MM.1S (cell line): ENCODE measurements around the gene HS3ST4.
A peak's percentile ranks its signal among the peaks of the same experiment; 100 is the strongest.

Source experiments
- DNase-seq: peaks from one replicate; pipeline ENCODE4 v3.0.0-alpha.2; 2015
- H2AFZ ChIP-seq: fragments of 300-600 bp; sonication (generic); 2 replicates; pipeline ENCODE4 v1.6.0; 2016; ENCODE audit warnings: antibody characterized with exemption, low read length
- H3F3A ChIP-seq: fragments of 300-600 bp; sonication (generic); 2 replicates; pipeline ENCODE4 v1.6.1; 2016; ENCODE audit warnings: mild to moderate bottlenecking, antibody characterized with exemption, low read length, moderate library complexity, mixed read lengths; ENCODE audit not compliant: insufficient read depth
- H3K27ac ChIP-seq: fragments of 300-600 bp; sonication (generic); 2 replicates; pipeline ENCODE4 v1.5.1; 2016; ENCODE audit warnings: mild to moderate bottlenecking, low read length
- H3K27me3 ChIP-seq: fragments of 300-600 bp; sonication (generic); replicated peaks from 2 replicates; pipeline ENCODE4 v1.6.0; 2016; ENCODE audit warnings: low read length; ENCODE audit not compliant: insufficient read depth
- H3K36me3 ChIP-seq: fragments of 300-600 bp; sonication (generic); replicated peaks from 2 replicates; pipeline ENCODE4 v1.6.1; 2016; ENCODE audit warnings: mild to moderate bottlenecking, low read length, mixed read lengths; ENCODE audit not compliant: insufficient read depth
- H3K4me1 ChIP-seq: fragments of 300-600 bp; sonication (generic); 2 replicates; pipeline ENCODE4 v1.6.1; 2016; ENCODE audit warnings: low read length, mixed read lengths
- H3K4me2 ChIP-seq: fragments of 300-600 bp; sonication (generic); 2 replicates; pipeline ENCODE4 v1.6.0; 2016; ENCODE audit warnings: low read depth, low read length
- H3K4me3 ChIP-seq: fragments of 300-600 bp; sonication (generic); 2 replicates; pipeline ENCODE4 v1.5.1; 2016; ENCODE audit warnings: low read length, mixed read lengths
- H3K79me2 ChIP-seq: fragments of 300-600 bp; sonication (generic); 2 replicates; pipeline ENCODE4 v1.6.1; 2016; ENCODE audit warnings: mixed run types, low read length, mixed read lengths
- H3K9ac ChIP-seq: fragments of 300-600 bp; sonication (generic); 2 replicates; pipeline ENCODE4 v1.6.1; 2016; ENCODE audit warnings: low read length, mixed read lengths
- H3K9me2 ChIP-seq: fragments of 300-600 bp; sonication (generic); replicated peaks from 2 replicates; pipeline ENCODE4 v1.6.1; 2016; ENCODE audit warnings: mild to moderate bottlenecking, low read length, mixed read lengths; ENCODE audit not compliant: insufficient read depth
- H3K9me3 ChIP-seq: fragments of 300-600 bp; sonication (generic); replicated peaks from 2 replicates; pipeline ENCODE4 v1.6.1; 2016; ENCODE audit warnings: mild to moderate bottlenecking, low read length, mixed read lengths; ENCODE audit not compliant: insufficient read depth
- H4K20me1 ChIP-seq: fragments of 300-600 bp; sonication (generic); 2 replicates; pipeline ENCODE4 v1.6.1; 2016; ENCODE audit warnings: mild to moderate bottlenecking, low read length, moderate library complexity, mixed read lengths; ENCODE audit not compliant: insufficient read depth
- CTCF ChIP-seq: fragments of 300-600 bp; sonication (generic); IDR thresholded peaks from 2 replicates; pipeline ENCODE4 v1.5.1; 2016; ENCODE audit warnings: antibody characterized with exemption, low read length, mixed read lengths
- EZH2 ChIP-seq: fragments of 300-600 bp; sonication (generic); optimal IDR thresholded peaks from 2 replicates; pipeline ENCODE3; 2017; ENCODE audit warnings: low read depth, mild to moderate bottlenecking, antibody characterized with exemption, low read length, mixed read lengths
- EZH2phosphoT487 ChIP-seq: fragments of 300-600 bp; sonication (generic); IDR thresholded peaks from 2 replicates; pipeline ENCODE4 v1.6.1; 2018; ENCODE audit warnings: antibody characterized with exemption, low read length

Gene HS3ST4

DNA sequence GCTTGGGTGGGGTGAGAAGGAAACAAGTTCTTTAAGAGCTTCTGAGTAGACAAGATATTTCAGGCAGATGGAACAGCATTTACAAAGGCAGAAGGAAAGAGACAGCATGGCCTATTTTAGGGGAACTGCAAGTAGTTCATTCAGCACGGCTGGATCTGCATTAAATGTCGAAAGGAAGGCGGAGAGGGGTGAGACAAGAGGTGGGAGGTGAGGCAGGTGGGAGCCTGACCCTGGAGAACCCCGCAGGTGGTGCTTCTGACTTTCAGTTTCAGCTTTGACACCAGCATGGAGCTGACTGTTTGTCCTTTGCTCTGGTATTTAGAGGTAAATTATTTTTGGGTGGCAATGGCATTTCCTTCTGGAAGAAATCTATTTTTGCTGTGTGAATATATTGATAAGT lies 194.8 kb downstream of the HS3ST4 start:
- no peaks in the 10 kb centered on the region for H3K79me2 ChIP-seq
- H4K20me1 ChIP-seq, result no peaks in the 10 kb centered on the region
- peaks cover 36% of the 10 kb centered on the region for H3K4me1 ChIP-seq
- no peaks in the 10 kb centered on the region for H3K36me3 ChIP-seq
- TF ChIP-seq CTCF, result no peak
- no peak for TF ChIP-seq EZH2
- no peak for TF ChIP-seq EZH2phosphoT487
- H3K9me3 ChIP-seq, result no peaks in the 10 kb centered on the region
- peak overlapping the region; percentile 18; the same call in 1 of the 2 replicates for H3K9ac ChIP-seq
- peak overlapping the region; percentile 45 for H3K4me3 ChIP-seq
- peaks cover 12% of the 10 kb centered on the region for H3F3A ChIP-seq
- H3K4me2 ChIP-seq, result peak overlapping the region; percentile 60
- peak; percentile 90 for DNase-seq
- peak overlapping the region; percentile 80 for H3K27ac ChIP-seq
- no peaks in the 10 kb centered on the region for H3K27me3 ChIP-seq
- H3K9me2 ChIP-seq, result no peaks in the 10 kb centered on the region
- H2AFZ ChIP-seq, result peak overlapping the region; percentile 22

GRCh38 chr16:25888868-25889267 lies 197.1 kb downstream of the HS3ST4 start:
- Histone ChIP-seq H3K27ac (no peak overlapping the region), H3K4me3 (no peak overlapping the region), H3K9ac (no peak overlapping the region), H4K20me1 (no peaks in the 10 kb centered on the region), H3K79me2 (no peaks in the 10 kb centered on the region), H3K4me2 (no peak overlapping the region), H3F3A (peaks cover 12% of the 10 kb centered on the region), H3K36me3 (no peaks in the 10 kb centered on the region), H3K9me3 (no peaks in the 10 kb centered on the region), H3K9me2 (no peaks in the 10 kb centered on the region), H3K4me1 (peaks cover 23% of the 10 kb centered on the region), H3K27me3 (no peaks in the 10 kb centered on the region), H2AFZ (no peak overlapping the region)
- no peak for DNase-seq
- no peak for TF ChIP-seq CTCF
- no peak for TF ChIP-seq EZH2phosphoT487
- TF ChIP-seq EZH2, result no peak

GRCh38 chr16:25893332-25893731 lies 201.6 kb downstream of the HS3ST4 start:
- Histone ChIP-seq H3K27ac (no peak overlapping the region), H3K27me3 (no peaks in the 10 kb centered on the region), H3K79me2 (no peaks in the 10 kb centered on the region), H2AFZ (no peak overlapping the region), H3K4me3 (no peak overlapping the region), H3K4me2 (no peak overlapping the region), H3K9me3 (no peaks in the 10 kb centered on the region), H3K4me1 (peaks cover 31% of the 10 kb centered on the region), H3K36me3 (no peaks in the 10 kb centered on the region), H3F3A (peaks cover 15% of the 10 kb centered on the region), H4K20me1 (no peaks in the 10 kb centered on the region), H3K9me2 (no peaks in the 10 kb centered on the region), H3K9ac (no peak overlapping the region)
- TF ChIP-seq EZH2phosphoT487, result no peak
- no peak for TF ChIP-seq CTCF
- no peak for TF ChIP-seq EZH2
- no peak for DNase-seq
